Measurements from ENCODE around the gene ADAT3. TPM values are rescaled to one million over a fixed set of nuclear protein-coding genes. Genes with fewer than 3 reads are reported as not detected.

ADAT3 gene
- polyA plus RNA-seq, result 1 to 10 TPM; 6.4 to 6.9 TPM

DNA sequence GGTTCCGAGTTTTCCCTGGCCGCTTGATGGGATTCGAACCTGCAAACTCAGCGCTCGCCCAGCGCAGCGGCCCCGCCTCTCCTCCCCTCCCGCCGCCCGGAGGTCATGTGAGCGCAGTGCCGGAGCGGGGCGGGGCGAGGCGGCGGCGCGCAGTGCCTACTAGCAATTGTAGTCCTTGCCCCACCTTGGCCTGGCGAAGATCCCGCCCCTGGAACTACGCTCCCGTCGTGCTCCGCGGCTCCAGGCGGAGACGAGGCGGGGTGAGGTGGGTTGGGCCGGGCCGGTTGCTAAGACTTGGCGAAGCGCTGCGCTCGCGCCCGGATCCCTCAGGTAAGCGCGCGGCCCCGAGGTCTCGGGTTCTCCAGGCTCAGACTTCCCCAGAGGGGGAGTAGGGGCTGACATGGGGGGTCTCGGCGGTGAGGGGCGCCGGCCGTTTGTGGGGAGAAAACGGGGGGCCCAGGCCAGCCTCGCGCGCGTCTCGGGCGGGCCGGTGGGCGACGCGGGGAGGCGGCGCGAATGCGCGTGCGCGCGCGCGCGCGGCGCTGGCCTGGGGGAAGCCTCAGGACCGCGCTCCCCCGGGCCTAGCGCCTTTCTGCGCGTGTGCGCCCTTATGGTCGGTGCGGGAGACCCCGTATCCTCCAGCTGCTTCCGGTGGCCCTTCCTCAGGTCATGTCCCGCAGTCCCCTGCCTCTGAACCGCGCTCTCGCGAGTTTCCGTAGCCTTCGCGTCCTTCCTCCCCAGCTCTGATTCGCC is at the start of gene ADAT3, which contains the start of gene SCAMP4:
ADAT3 (plus strand) TSS at position 290 of the 753 bp plus-strand sequence. CDS start 6,649 bp downstream, outside the sequence.
SCAMP4 (plus strand) TSS at position 290 of the 753 bp plus-strand sequence. CDS start 9,621 bp downstream, outside the sequence.
- Histone ChIP-seq H3K4me3 (ENCODE audit: low read depth in 1 of 2, low read length in 2 of 2) (peak within 1 kb of the TSS; percentile 59 to 76), H3K27ac (ENCODE audit: low read depth in 2 of 2, low read length in 1 of 2) (peak within 1 kb of the TSS; percentile 97 to 98), H3K36me3 (ENCODE audit: control insufficient read depth in 2 of 2, insufficient read depth in 2 of 2, low read length in 1 of 2) (no peaks in the 10 kb centered on the region), H3K9me3 (ENCODE audit: control insufficient read depth in 2 of 2, insufficient read depth in 1 of 2, low read depth in 1 of 2, low read length in 1 of 2) (no peaks in the 10 kb centered on the region), H3K4me1 (ENCODE audit: control insufficient read depth in 2 of 2, insufficient read depth in 2 of 2, low read length in 1 of 2) (peaks cover 11 to 14% of the 10 kb centered on the region in 2 donors), H3K27me3 (ENCODE audit: control insufficient read depth in 1 of 2, insufficient read depth in 2 of 2, low read length in 2 of 2) (no peaks in the 10 kb centered on the region)
- WGBS, 2 donors, result 0 to 1% methylated on average over 56 to 92 of the region's 92 CpGs

- WGBS, 2 donors, result 12 to 15% methylated on average over 13 of the region's 13 CpGs
- Histone ChIP-seq H3K27me3 (ENCODE audit: control insufficient read depth in 1 of 2, insufficient read depth in 2 of 2, low read length in 2 of 2) (no peaks in the 10 kb centered on the region), H3K4me1 (ENCODE audit: control insufficient read depth in 2 of 2, insufficient read depth in 2 of 2, low read length in 1 of 2) (peaks cover 14 to 62% of the 10 kb centered on the region in 2 donors), H3K36me3 (ENCODE audit: control insufficient read depth in 2 of 2, insufficient read depth in 2 of 2, low read length in 1 of 2) (peaks cover 0 to 3% of the 10 kb centered on the region in 2 donors), H3K9me3 (ENCODE audit: control insufficient read depth in 2 of 2, insufficient read depth in 1 of 2, low read depth in 1 of 2, low read length in 1 of 2) (no peaks in the 10 kb centered on the region), H3K4me3 (ENCODE audit: low read depth in 1 of 2, low read length in 2 of 2) (peak overlapping the region; percentile 28 to 44), H3K27ac (ENCODE audit: low read depth in 2 of 2, low read length in 1 of 2) (peak overlapping the region; percentile 95 to 97)
These were observed 49.4 kb upstream of the ADAT3 start for GRCh38 chr19:1855828-1856255.

GRCh38 chr19:1856345-1856697 is 48.9 kb upstream of the ADAT3 start:
- Histone ChIP-seq H3K4me3 (ENCODE audit: low read depth in 1 of 2, low read length in 2 of 2) (peak overlapping the region; percentile 26 to 44), H3K4me1 (ENCODE audit: control insufficient read depth in 2 of 2, insufficient read depth in 2 of 2, low read length in 1 of 2) (peaks cover 17 to 64% of the 10 kb centered on the region in 2 donors), H3K9me3 (ENCODE audit: control insufficient read depth in 2 of 2, insufficient read depth in 1 of 2, low read depth in 1 of 2, low read length in 1 of 2) (no peaks in the 10 kb centered on the region), H3K27me3 (ENCODE audit: control insufficient read depth in 1 of 2, insufficient read depth in 2 of 2, low read length in 2 of 2) (no peaks in the 10 kb centered on the region), H3K27ac (ENCODE audit: low read depth in 2 of 2, low read length in 1 of 2) (peak overlapping the region; percentile 95 to 97), H3K36me3 (ENCODE audit: control insufficient read depth in 2 of 2, insufficient read depth in 2 of 2, low read length in 1 of 2) (peaks cover 0 to 3% of the 10 kb centered on the region in 2 donors)
- 26 to 44% methylated on average over 6 of the region's 6 CpGs for WGBS, 2 donors

DNA sequence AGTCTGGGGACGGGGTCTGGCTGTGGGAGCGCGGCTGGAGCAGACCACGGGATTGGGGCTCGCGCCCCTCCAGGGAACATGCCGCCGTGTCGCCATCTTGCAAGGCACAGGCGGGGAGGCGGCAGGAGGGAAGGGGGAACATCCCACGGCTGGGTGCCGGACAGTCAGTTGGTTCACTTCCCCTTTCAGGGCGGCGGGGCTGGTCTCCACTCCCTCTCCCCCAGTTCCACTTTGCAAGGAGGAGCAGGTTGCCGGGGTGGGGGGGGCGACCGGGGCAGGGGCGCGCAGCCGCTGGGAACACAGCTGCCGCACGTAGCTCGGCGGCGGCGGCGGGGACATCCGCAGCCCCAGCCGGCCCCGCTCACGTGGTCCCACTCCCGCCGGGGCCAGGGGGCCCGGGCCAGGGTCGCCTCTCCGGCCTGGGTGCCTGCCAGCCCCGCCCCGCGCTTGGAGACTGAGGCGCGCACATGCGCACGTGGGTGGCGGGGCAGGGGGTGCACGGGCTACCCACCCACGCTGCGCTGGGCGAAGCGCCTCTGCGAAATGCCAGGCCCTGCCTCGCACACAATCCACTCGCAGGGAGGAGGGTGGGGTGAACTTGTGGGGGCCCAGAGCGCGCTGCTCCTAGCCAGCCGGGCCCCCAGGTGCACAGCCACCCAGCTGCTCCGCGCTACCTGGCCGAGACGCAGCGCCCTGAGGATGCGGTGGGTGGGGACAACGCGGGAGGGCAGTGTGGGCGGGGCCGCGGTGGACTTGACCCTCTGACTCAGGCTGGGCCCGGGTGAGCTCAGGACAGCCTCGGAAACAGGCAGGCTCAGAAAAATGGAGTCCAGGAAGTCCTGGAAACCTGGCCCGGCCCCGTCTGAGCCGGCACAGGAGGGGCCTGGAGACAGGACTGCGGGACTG is 48.2 kb upstream of the ADAT3 start:
- Histone ChIP-seq H3K27me3 (ENCODE audit: control insufficient read depth in 1 of 2, insufficient read depth in 2 of 2, low read length in 2 of 2) (no peaks in the 10 kb centered on the region), H3K36me3 (ENCODE audit: control insufficient read depth in 2 of 2, insufficient read depth in 2 of 2, low read length in 1 of 2) (peaks cover 0 to 3% of the 10 kb centered on the region in 2 donors), H3K9me3 (ENCODE audit: control insufficient read depth in 2 of 2, insufficient read depth in 1 of 2, low read depth in 1 of 2, low read length in 1 of 2) (no peaks in the 10 kb centered on the region), H3K27ac (ENCODE audit: low read depth in 2 of 2, low read length in 1 of 2) (peak overlapping the region; percentile 95 to 97), H3K4me1 (ENCODE audit: control insufficient read depth in 2 of 2, insufficient read depth in 2 of 2, low read length in 1 of 2) (peaks cover 17 to 67% of the 10 kb centered on the region in 2 donors), H3K4me3 (ENCODE audit: low read depth in 1 of 2, low read length in 2 of 2) (peak overlapping the region; percentile 44 to 50)
- 2 to 4% methylated on average over 51 to 70 of the region's 73 CpGs for WGBS, 2 donors

GRCh38 chr19:1857648-1858326 is 47.4 kb upstream of the ADAT3 start:
- H3K4me3 ChIP-seq (ENCODE audit: low read depth in 1 of 2, low read length in 2 of 2), result peak overlapping the region; percentile 4 to 44
- H3K36me3 ChIP-seq (ENCODE audit: control insufficient read depth in 2 of 2, insufficient read depth in 2 of 2, low read length in 1 of 2), result peaks cover 0 to 3% of the 10 kb centered on the region in 2 donors
- H3K27me3 ChIP-seq (ENCODE audit: control insufficient read depth in 1 of 2, insufficient read depth in 2 of 2, low read length in 2 of 2), result no peaks in the 10 kb centered on the region
- peaks cover 17 to 65% of the 10 kb centered on the region in 2 donors for H3K4me1 ChIP-seq (ENCODE audit: control insufficient read depth in 2 of 2, insufficient read depth in 2 of 2, low read length in 1 of 2)
- H3K27ac ChIP-seq (ENCODE audit: low read depth in 2 of 2, low read length in 1 of 2), result peak overlapping the region; percentile 92 to 95
- H3K9me3 ChIP-seq (ENCODE audit: control insufficient read depth in 2 of 2, insufficient read depth in 1 of 2, low read depth in 1 of 2, low read length in 1 of 2), result no peaks in the 10 kb centered on the region
- WGBS, 2 donors, result 28 to 41% methylated on average over 15 to 16 of the region's 16 CpGs

GRCh38 chr19:1858412-1859081 is 46.7 kb upstream of the ADAT3 start:
- no peak overlapping the region for H3K4me3 ChIP-seq (ENCODE audit: low read depth in 1 of 2, low read length in 2 of 2)
- H3K4me1 ChIP-seq (ENCODE audit: control insufficient read depth in 2 of 2, insufficient read depth in 2 of 2, low read length in 1 of 2), result peaks cover 17 to 59% of the 10 kb centered on the region in 2 donors
- 54 to 60% methylated on average over 10 of the region's 10 CpGs for WGBS, 2 donors
- H3K9me3 ChIP-seq (ENCODE audit: control insufficient read depth in 2 of 2, insufficient read depth in 1 of 2, low read depth in 1 of 2, low read length in 1 of 2), result no peaks in the 10 kb centered on the region
- H3K27me3 ChIP-seq (ENCODE audit: control insufficient read depth in 1 of 2, insufficient read depth in 2 of 2, low read length in 2 of 2), result no peaks in the 10 kb centered on the region
- peaks cover 0 to 3% of the 10 kb centered on the region in 2 donors for H3K36me3 ChIP-seq (ENCODE audit: control insufficient read depth in 2 of 2, insufficient read depth in 2 of 2, low read length in 1 of 2)
- peak overlapping the region; percentile 92 to 95 for H3K27ac ChIP-seq (ENCODE audit: low read depth in 2 of 2, low read length in 1 of 2)

- Histone ChIP-seq H3K4me1 (ENCODE audit: control insufficient read depth in 2 of 2, insufficient read depth in 2 of 2, low read length in 1 of 2) (peaks cover 17 to 53% of the 10 kb centered on the region in 2 donors), H3K4me3 (ENCODE audit: low read depth in 1 of 2, low read length in 2 of 2) (no peak overlapping the region), H3K36me3 (ENCODE audit: control insufficient read depth in 2 of 2, insufficient read depth in 2 of 2, low read length in 1 of 2) (peaks cover 0 to under 1% of the 10 kb centered on the region in 2 donors), H3K27me3 (ENCODE audit: control insufficient read depth in 1 of 2, insufficient read depth in 2 of 2, low read length in 2 of 2) (no peaks in the 10 kb centered on the region), H3K27ac (ENCODE audit: low read depth in 2 of 2, low read length in 1 of 2) (peak overlapping the region in 1 of 2 donors; percentile 45), H3K9me3 (ENCODE audit: control insufficient read depth in 2 of 2, insufficient read depth in 1 of 2, low read depth in 1 of 2, low read length in 1 of 2) (no peaks in the 10 kb centered on the region)
- 37 to 45% methylated on average over 18 of the region's 18 CpGs for WGBS, 2 donors
These were observed 45.8 kb upstream of the ADAT3 start for GRCh38 chr19:1859331-1859781.

DNA sequence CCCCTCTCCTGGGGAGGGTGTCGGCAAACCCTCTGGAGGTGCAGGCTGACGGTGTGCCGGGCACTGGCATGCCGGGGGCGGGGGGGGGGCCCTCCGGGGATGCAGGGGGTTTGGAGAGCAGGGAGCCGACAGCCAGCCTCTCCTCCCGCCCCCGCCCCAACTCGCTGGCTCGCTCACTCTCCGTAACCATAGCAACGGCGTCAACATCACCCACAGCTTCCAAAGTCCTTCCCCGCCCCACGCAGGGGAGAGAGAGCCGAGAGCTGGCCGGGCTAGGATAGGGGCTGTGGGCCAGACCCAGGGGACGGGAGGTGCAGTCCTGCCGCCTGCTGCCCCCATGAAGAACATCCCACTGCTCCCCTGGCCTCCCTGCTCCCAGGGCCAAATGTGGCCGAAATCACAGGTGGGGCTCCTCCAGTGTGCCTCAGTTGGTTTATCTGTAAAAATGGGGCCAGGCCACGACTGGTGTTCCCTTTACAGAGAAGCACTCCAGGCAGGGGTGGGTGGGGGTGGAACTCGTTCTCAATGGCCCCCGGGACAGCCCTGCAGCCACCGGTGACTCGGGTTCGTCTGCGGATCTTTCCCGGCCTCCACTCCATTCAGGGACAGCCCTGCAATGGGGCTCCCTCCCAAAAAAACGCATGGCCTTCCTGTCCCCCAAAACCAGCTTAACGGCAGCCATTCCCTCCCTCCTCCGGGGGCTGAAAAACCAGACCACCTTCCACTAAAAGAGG is 45.0 kb upstream of the ADAT3 start:
- no peaks in the 10 kb centered on the region for H3K9me3 ChIP-seq (ENCODE audit: control insufficient read depth in 2 of 2, insufficient read depth in 1 of 2, low read depth in 1 of 2, low read length in 1 of 2)
- H3K4me1 ChIP-seq (ENCODE audit: control insufficient read depth in 2 of 2, insufficient read depth in 2 of 2, low read length in 1 of 2), result peaks cover 14 to 49% of the 10 kb centered on the region in 2 donors
- H3K4me3 ChIP-seq (ENCODE audit: low read depth in 1 of 2, low read length in 2 of 2), result peak overlapping the region in 1 of 2 donors; percentile 9
- 17 to 20% methylated on average over 27 to 32 of the region's 32 CpGs for WGBS, 2 donors
- no peaks in the 10 kb centered on the region for H3K27me3 ChIP-seq (ENCODE audit: control insufficient read depth in 1 of 2, insufficient read depth in 2 of 2, low read length in 2 of 2)
- no peaks in the 10 kb centered on the region for H3K36me3 ChIP-seq (ENCODE audit: control insufficient read depth in 2 of 2, insufficient read depth in 2 of 2, low read length in 1 of 2)
- peak overlapping the region; percentile 52 to 58 for H3K27ac ChIP-seq (ENCODE audit: low read depth in 2 of 2, low read length in 1 of 2)
